GM12878 (cell line): ENCODE results near the gene SESTD1. TPM values are rescaled to one million over a fixed set of nuclear protein-coding genes. Genes with fewer than 3 reads are reported as not detected.
A peak's percentile ranks its signal among the peaks of the same experiment; 100 is the strongest.

ENCODE experiments used
- CEBPB ChIP-seq, 2 experiments: fragments of 150-350 bp in 1 of 2; IDR thresholded peaks; 2 replicates each; pipeline ENCODE4 v1.6.1; 2012 to 2014; ENCODE audit warnings: low read depth in 2 of 2, low read length in 2 of 2, borderline replicate concordance in 1 of 2, inconsistent platforms in 1 of 2
- CHD4 ChIP-seq: fragments of 200-600 bp; sonication (generic); IDR thresholded peaks from 2 replicates; pipeline ENCODE4 v1.6.1; 2016; ENCODE audit warnings: mild to moderate bottlenecking
- CREM ChIP-seq: IDR thresholded peaks from 2 replicates; pipeline ENCODE4 v1.6.1; 2014; ENCODE audit warnings: antibody characterized with exemption, low read depth
- EZH2 ChIP-seq: IDR thresholded peaks from 2 replicates; pipeline ENCODE4 v1.6.1; 2012; ENCODE audit warnings: low read depth, mild to moderate bottlenecking, control low read depth, inconsistent platforms, low read length, borderline replicate concordance; ENCODE audit not compliant: control insufficient read depth
- FOS ChIP-seq: IDR thresholded peaks from 3 replicates; pipeline ENCODE4 v1.6.1; 2011; ENCODE audit warnings: borderline replicate concordance; ENCODE audit not compliant: insufficient read length; ENCODE audit errors: extremely low read depth
- FOXM1 ChIP-seq: IDR thresholded peaks from 2 replicates; pipeline ENCODE4 v1.6.1; 2012; ENCODE audit warnings: low read depth, mild to moderate bottlenecking, inconsistent platforms, low read length, moderate library complexity
- GATAD2B ChIP-seq: fragments of 450-650 bp; conservative IDR thresholded peaks from 2 replicates; pipeline ENCODE4 v1.6.1; 2017; ENCODE audit warnings: low read depth, mild to moderate bottlenecking, moderate library complexity
- LARP7 ChIP-seq: fragments of 450-650 bp; IDR thresholded peaks from 2 replicates; pipeline ENCODE4 v1.6.1; 2017; ENCODE audit warnings: mild to moderate bottlenecking
- MYB ChIP-seq: fragments of 150-350 bp; IDR thresholded peaks from 2 replicates; pipeline ENCODE4 v1.6.1; 2014; ENCODE audit warnings: mild to moderate bottlenecking, low read depth, low read length, borderline replicate concordance
- NFIC ChIP-seq: IDR thresholded peaks from 2 replicates; pipeline ENCODE4 v1.6.1; 2012; ENCODE audit warnings: low read depth, mild to moderate bottlenecking, inconsistent platforms, low read length, moderate library complexity
- NKRF ChIP-seq: fragments of 450-650 bp; conservative IDR thresholded peaks from 2 replicates; pipeline ENCODE4 v1.6.1; 2017; ENCODE audit warnings: mild to moderate bottlenecking, moderate library complexity
- NR2C1 ChIP-seq: fragments of 450-650 bp; IDR thresholded peaks from 2 replicates; pipeline ENCODE4 v1.6.1; 2017; ENCODE audit warnings: antibody characterized with exemption, mild to moderate bottlenecking, moderate library complexity
- POLR2A ChIP-seq: IDR thresholded peaks from 2 replicates; pipeline ENCODE4 v1.6.1; 2011; ENCODE audit warnings: low read depth, mild to moderate bottlenecking, low read length
- RAD21 ChIP-seq: IDR thresholded peaks from 2 replicates; pipeline ENCODE4 v1.6.1; 2011; ENCODE audit warnings: mild to moderate bottlenecking, low read depth, low read length, moderate library complexity; ENCODE audit not compliant: insufficient read depth
- RB1 ChIP-seq: fragments of 450-650 bp; formaldehyde crosslinking; IDR thresholded peaks from 2 replicates; pipeline ENCODE4 v1.6.1; 2017; ENCODE audit warnings: mild to moderate bottlenecking, borderline replicate concordance
- RCOR1 ChIP-seq: conservative IDR thresholded peaks from 2 replicates; pipeline ENCODE4 v1.6.1; 2012; ENCODE audit warnings: low read depth, low read length, improper control_type of control experiment
- RUNX3 ChIP-seq: IDR thresholded peaks from 2 replicates; pipeline ENCODE4 v1.6.1; 2012; ENCODE audit warnings: low read length, inconsistent platforms
- SIX5 ChIP-seq: IDR thresholded peaks from 2 replicates; pipeline ENCODE4 v1.6.1; 2011; ENCODE audit warnings: mild to moderate bottlenecking, low read depth, low read length, moderate library complexity; ENCODE audit not compliant: severe bottlenecking
- USF1 ChIP-seq: IDR thresholded peaks from 2 replicates; pipeline ENCODE4 v1.6.1; 2011; ENCODE audit warnings: borderline replicate concordance, low read depth, mild to moderate bottlenecking, moderate library complexity, mixed read lengths, low read length; ENCODE audit not compliant: insufficient read depth; ENCODE audit errors: extremely low read length
- YBX1 ChIP-seq: fragments of 450-650 bp; IDR thresholded peaks from 2 replicates; pipeline ENCODE4 v1.6.1; 2016; ENCODE audit warnings: antibody characterized with exemption
- ZNF217 ChIP-seq: fragments of 450-650 bp; IDR thresholded peaks from 2 replicates; pipeline ENCODE4 v1.6.1; 2017; ENCODE audit warnings: antibody characterized with exemption, mild to moderate bottlenecking
- ZNF24 ChIP-seq: fragments of 450-650 bp; IDR thresholded peaks from 2 replicates; pipeline ENCODE4 v1.6.1; 2017; ENCODE audit warnings: antibody characterized with exemption, mild to moderate bottlenecking
- polyA plus RNA-seq, 11 experiments: library from polyadenylated mRNA; depleted of rRNA in 4 of 11; unstranded in 6 of 11; stranded (reverse) in 5 of 11; fragments of >200 nt; fragmentation: Nextera tagmentation in 4 of 11; fragmentation: Illumina TruSeq in 1 of 11; extraction: Ambion mirVana in 4 of 11; extraction: Trizol in 1 of 11; gene quantifications; 1 replicate in 1 of 11; 2 replicates in 10 of 11; pipeline versions ENCODE4 v1.2.1 to v1.2.3, GENCODE V29; 2011 to 2016; ENCODE audit warnings: inconsistent platforms in 2 of 11, missing spikeins in 2 of 11, low read depth in 1 of 11
- total RNA-seq, 4 experiments: library from RNA; depleted of rRNA in 3 of 4; stranded (reverse); fragments of >200 nt in 3 of 4; fragmentation: Illumina TruSeq in 1 of 4; extraction: Trizol in 1 of 4; gene quantifications; 2 replicates each; pipeline versions ENCODE4 v1.2.1 to v1.2.3, GENCODE V29; 2013 to 2021
- TF ChIP-seq, protein P1 (sequence below): fragments of 450-650 bp; IDR thresholded peaks from 2 replicates; pipeline ENCODE4 v1.6.1; 2018; ENCODE audit warnings: borderline replicate concordance, mild to moderate bottlenecking; ENCODE audit not compliant: partially characterized antibody
- TF ChIP-seq, protein P2 (sequence below): fragments of 450-650 bp; IDR thresholded peaks from 2 replicates; pipeline ENCODE4 v1.6.1; 2017; ENCODE audit warnings: mild to moderate bottlenecking, moderate library complexity

The SESTD1 gene
- total and polyA plus RNA-seq, 10 of the 15 experiments (the other 5 are each of a cell fraction or from before 2014, with no cell fraction given) = 4.4 to 22.7 (median 9.5) TPM

- TF ChIP-seq NKRF (no peak; the same call in 1 of the 2 replicates), USF1 (no peak), YBX1 (no peak), POLR2A (no peak), NFIC (no peak), LARP7 (0 out of 2 replicates have a peak, but pooled peaks have one; percentile 27), GATAD2B (peak; percentile 83), RAD21 (no peak), RCOR1 (no peak), SIX5 (no peak), EZH2 (no peak), ZNF217 (peak; percentile 83), RUNX3 (peak; percentile 83), MYB (no peak), FOXM1 (no peak), RB1 (no peak), CEBPB (IDR thresholded peaks at IDR 0.05; ENCODE audit: borderline replicate concordance in 1 of 2, low read depth in 2 of 2, low read length in 2 of 2) (no peak), NR2C1 (no peak), FOS (no peak), CHD4 (no peak), CREM (peak; percentile 39; the same call in 1 of the 2 replicates), ZNF24 (no peak)
- TF ChIP-seq, protein P1, sequence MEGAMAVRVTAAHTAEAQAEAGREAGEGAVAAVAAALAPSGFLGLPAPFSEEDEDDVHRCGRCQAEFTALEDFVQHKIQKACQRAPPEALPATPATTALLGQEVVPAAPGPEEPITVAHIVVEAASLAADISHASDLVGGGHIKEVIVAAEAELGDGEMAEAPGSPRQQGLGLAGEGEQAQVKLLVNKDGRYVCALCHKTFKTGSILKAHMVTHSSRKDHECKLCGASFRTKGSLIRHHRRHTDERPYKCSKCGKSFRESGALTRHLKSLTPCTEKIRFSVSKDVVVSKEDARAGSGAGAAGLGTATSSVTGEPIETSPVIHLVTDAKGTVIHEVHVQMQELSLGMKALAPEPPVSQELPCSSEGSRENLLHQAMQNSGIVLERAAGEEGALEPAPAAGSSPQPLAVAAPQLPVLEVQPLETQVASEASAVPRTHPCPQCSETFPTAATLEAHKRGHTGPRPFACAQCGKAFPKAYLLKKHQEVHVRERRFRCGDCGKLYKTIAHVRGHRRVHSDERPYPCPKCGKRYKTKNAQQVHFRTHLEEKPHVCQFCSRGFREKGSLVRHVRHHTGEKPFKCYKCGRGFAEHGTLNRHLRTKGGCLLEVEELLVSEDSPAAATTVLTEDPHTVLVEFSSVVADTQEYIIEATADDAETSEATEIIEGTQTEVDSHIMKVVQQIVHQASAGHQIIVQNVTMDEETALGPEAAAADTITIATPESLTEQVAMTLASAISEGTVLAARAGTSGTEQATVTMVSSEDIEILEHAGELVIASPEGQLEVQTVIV = no peak
- TF ChIP-seq, protein P2, sequence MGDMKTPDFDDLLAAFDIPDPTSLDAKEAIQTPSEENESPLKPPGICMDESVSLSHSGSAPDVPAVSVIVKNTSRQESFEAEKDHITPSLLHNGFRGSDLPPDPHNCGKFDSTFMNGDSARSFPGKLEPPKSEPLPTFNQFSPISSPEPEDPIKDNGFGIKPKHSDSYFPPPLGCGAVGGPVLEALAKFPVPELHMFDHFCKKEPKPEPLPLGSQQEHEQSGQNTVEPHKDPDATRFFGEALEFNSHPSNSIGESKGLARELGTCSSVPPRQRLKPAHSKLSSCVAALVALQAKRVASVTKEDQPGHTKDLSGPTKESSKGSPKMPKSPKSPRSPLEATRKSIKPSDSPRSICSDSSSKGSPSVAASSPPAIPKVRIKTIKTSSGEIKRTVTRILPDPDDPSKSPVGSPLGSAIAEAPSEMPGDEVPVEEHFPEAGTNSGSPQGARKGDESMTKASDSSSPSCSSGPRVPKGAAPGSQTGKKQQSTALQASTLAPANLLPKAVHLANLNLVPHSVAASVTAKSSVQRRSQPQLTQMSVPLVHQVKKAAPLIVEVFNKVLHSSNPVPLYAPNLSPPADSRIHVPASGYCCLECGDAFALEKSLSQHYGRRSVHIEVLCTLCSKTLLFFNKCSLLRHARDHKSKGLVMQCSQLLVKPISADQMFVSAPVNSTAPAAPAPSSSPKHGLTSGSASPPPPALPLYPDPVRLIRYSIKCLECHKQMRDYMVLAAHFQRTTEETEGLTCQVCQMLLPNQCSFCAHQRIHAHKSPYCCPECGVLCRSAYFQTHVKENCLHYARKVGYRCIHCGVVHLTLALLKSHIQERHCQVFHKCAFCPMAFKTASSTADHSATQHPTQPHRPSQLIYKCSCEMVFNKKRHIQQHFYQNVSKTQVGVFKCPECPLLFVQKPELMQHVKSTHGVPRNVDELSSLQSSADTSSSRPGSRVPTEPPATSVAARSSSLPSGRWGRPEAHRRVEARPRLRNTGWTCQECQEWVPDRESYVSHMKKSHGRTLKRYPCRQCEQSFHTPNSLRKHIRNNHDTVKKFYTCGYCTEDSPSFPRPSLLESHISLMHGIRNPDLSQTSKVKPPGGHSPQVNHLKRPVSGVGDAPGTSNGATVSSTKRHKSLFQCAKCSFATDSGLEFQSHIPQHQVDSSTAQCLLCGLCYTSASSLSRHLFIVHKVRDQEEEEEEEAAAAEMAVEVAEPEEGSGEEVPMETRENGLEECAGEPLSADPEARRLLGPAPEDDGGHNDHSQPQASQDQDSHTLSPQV = no peak
Observed at GRCh38 chr2:179096090-179096489, 168.5 kb downstream of the SESTD1 start (continued).
